K562 (cell line): Measurements from ENCODE around the gene CARM1. TPM values are rescaled to one million over a fixed set of nuclear protein-coding genes. Genes with fewer than 3 reads are reported as not detected.

ENCODE experiments used
- E2F3 ChIP-seq: fragments of 250-450 bp; sonication (Bioruptor Pico); IDR thresholded peaks from 2 replicates; pipeline ENCODE4 v1.4.0; 2020; ENCODE audit warnings: mild to moderate bottlenecking
- FOSL1 ChIP-seq: fragments of 200-800 bp; sonication (Bioruptor generic); conservative IDR thresholded peaks from 2 replicates; pipeline ENCODE4 v1.6.1; 2016; ENCODE audit warnings: missing genetic modification characterization, missing compliant biosample characterization
- HDAC2 ChIP-seq: fragments of 450-650 bp; IDR thresholded peaks from 2 replicates; pipeline ENCODE4 v1.6.1; 2016; ENCODE audit warnings: mild to moderate bottlenecking
- HDGF ChIP-seq: fragments of 450-650 bp; IDR thresholded peaks from 2 replicates; pipeline ENCODE4 v1.6.1; 2016
- HSF4 ChIP-seq: fragments of 250-450 bp; sonication (Bioruptor Pico); IDR thresholded peaks from 2 replicates; pipeline ENCODE4 v2.1.2; 2022; ENCODE audit warnings: mild to moderate bottlenecking, moderate library complexity, borderline replicate concordance
- JUND ChIP-seq, 2 experiments: IDR thresholded peaks; 2 replicates in 1 of 2; 3 replicates in 1 of 2; pipeline ENCODE4 v1.6.1; 2011; ENCODE audit warnings: borderline replicate concordance in 2 of 2, low read depth in 2 of 2, low read length in 2 of 2, improper control_type of control experiment in 1 of 2, missing biosample characterization in 1 of 2, missing genetic modification characterization in 1 of 2, missing genetic modification reagents in 1 of 2
- NFRKB ChIP-seq: fragments of 450-650 bp; IDR thresholded peaks from 2 replicates; pipeline ENCODE4 v1.6.1; 2016; ENCODE audit warnings: low read depth
- OTX1 ChIP-seq: fragments of 450-650 bp; formaldehyde crosslinking; IDR thresholded peaks from 2 replicates; pipeline ENCODE4 v1.4.0; 2022; ENCODE audit warnings: mild to moderate bottlenecking
- POLR2A ChIP-seq: fragments of 450-650 bp; conservative IDR thresholded peaks from 2 replicates; pipeline ENCODE4 v1.6.1; 2016
- RBFOX2 ChIP-seq: fragments of 200-400 bp; formaldehyde crosslinking; IDR thresholded peaks from 2 replicates; pipeline ENCODE4 v1.6.1; 2017; ENCODE audit warnings: low read depth, mild to moderate bottlenecking, low read length, moderate library complexity
- RREB1 ChIP-seq: fragments of 250-450 bp; sonication (Bioruptor Pico); IDR thresholded peaks from 2 replicates; pipeline ENCODE4 v1.4.0; 2020
- SUPT5H ChIP-seq: fragments of 450-650 bp; IDR thresholded peaks from 2 replicates; pipeline ENCODE4 v1.6.1; 2016
- TAL1 ChIP-seq: fragments of 450-650 bp; IDR thresholded peaks from 2 replicates; pipeline ENCODE4 v1.6.1; 2016; ENCODE audit warnings: mild to moderate bottlenecking
- TEAD4 ChIP-seq, 2 experiments: sonication (generic) in 1 of 2; formaldehyde crosslinking in 1 of 2; IDR thresholded peaks; 2 replicates each; pipeline versions ENCODE4 v1.6.1 to v1.8.0; 2012 to 2022; ENCODE audit warnings: borderline replicate concordance in 1 of 2, inconsistent platforms in 1 of 2, low read length in 1 of 2, mild to moderate bottlenecking in 1 of 2, missing genetic modification reagents in 1 of 2
- ZFP30 ChIP-seq: fragments of 250-450 bp; sonication (Bioruptor Pico); IDR thresholded peaks from 2 replicates; pipeline ENCODE4 v1.8.0; 2022; ENCODE audit warnings: moderate library complexity, mild to moderate bottlenecking, inconsistent platforms, borderline replicate concordance
- ZNF133 ChIP-seq: fragments of 250-450 bp; sonication (Bioruptor Pico); IDR thresholded peaks from 2 replicates; pipeline ENCODE4 v1.4.0; 2020; ENCODE audit warnings: mild to moderate bottlenecking
- ZNF280A ChIP-seq: fragments of 450-650 bp; IDR thresholded peaks from 2 replicates; pipeline ENCODE4 v1.6.1; 2018; ENCODE audit warnings: mild to moderate bottlenecking, low read depth; ENCODE audit not compliant: partially characterized antibody
- polyA plus RNA-seq, 8 experiments: library from polyadenylated mRNA; depleted of rRNA in 4 of 8; stranded (reverse) in 5 of 8; unstranded in 3 of 8; fragments of >200 nt; fragmentation: Nextera tagmentation in 2 of 8; fragmentation: Illumina TruSeq in 1 of 8; extraction: Ambion mirVana in 2 of 8; extraction: Trizol in 1 of 8; gene quantifications; 2 replicates each; pipeline versions ENCODE4 v1.2.1 to v1.2.3, GENCODE V29; 2011 to 2014; ENCODE audit warnings: inconsistent platforms in 1 of 8, missing spikeins in 1 of 8
- total RNA-seq, 7 experiments: library from RNA; depleted of rRNA in 6 of 7; stranded (reverse); fragments of >200 nt in 6 of 7; fragmentation: Illumina TruSeq in 2 of 7; extraction: Trizol in 2 of 7; gene quantifications; 2 replicates each; pipeline versions ENCODE4 v1.2.1 to v1.2.3, GENCODE V29; 2011 to 2021; ENCODE audit warnings: low replicate concordance in 1 of 7
- TF ChIP-seq, protein P1 (sequence below): fragments of 450-650 bp; formaldehyde crosslinking; conservative IDR thresholded peaks from 2 replicates; pipeline ENCODE4 v1.4.0; 2022; ENCODE audit warnings: mild to moderate bottlenecking, missing genetic modification characterization
- TF ChIP-seq, protein P2 (sequence below): fragments of 200-800 bp; sonication (Bioruptor generic); IDR thresholded peaks from 2 replicates; pipeline ENCODE4 v1.6.1; 2017; ENCODE audit warnings: missing genetic modification characterization, missing compliant biosample characterization

CARM1 gene
- total and polyA plus RNA-seq, 9 of the 15 experiments (the other 6 are each of a cell fraction or from before 2014, with no cell fraction given): 0.36 to 86.0 (median 29.7) TPM

DNA sequence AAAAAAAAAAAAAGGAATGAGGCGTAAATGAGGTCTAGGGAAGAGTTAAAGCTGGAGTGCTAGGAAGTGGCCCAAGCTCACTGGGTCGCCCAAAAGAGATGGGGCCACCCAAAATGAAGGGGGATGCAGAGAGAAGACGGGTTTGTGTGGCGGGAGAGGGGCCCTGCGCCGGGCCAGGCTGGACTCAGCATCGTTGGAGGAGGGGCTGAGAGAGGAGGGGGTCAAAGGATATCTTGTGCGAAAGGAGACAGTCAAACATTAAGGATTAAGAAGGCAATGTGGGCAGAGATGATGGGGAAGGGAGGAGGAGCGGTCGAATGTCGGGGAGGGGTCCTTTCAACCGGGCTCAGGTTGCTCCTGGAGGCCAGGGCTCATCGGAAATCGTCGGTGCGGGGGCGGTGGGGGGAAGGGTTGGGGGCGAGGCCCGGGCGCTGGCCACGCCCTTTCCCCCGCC lies 825 bp upstream of the CARM1 start (continued):
- TF ChIP-seq TEAD4 (IDR thresholded peaks at IDR 0.05; ENCODE audit: low read length) (peak; percentile 32; the same call in 1 of the 2 replicates), TEAD4 (CRISPR knock-in tag; IDR thresholded peaks at IDR 0.05; ENCODE audit: borderline replicate concordance) (no peak), HSF4 (CRISPR knock-in tag) (no peak), SUPT5H (peak; percentile 72), HDGF (peak; percentile 71; the same call in 1 of the 2 replicates), RBFOX2 (no peak; the same call in 1 of the 2 replicates), JUND (IDR thresholded peaks at IDR 0.05; ENCODE audit: borderline replicate concordance, low read depth, low read length) (0 out of 2 replicates have a peak, but pooled peaks have one; percentile 2), JUND (tag; IDR thresholded peaks at IDR 0.05; ENCODE audit: borderline replicate concordance, low read depth, low read length) (no peak), NFRKB (peak; percentile 84), HDAC2 (0 out of 2 replicates have a peak, but pooled peaks have one; percentile 58), ZFP30 (CRISPR knock-in tag) (no peak), E2F3 (CRISPR knock-in tag) (no peak), TAL1 (peak; percentile 76), ZNF133 (CRISPR knock-in tag) (no peak), POLR2A (peak; percentile 63; the same call in 1 of the 2 replicates), OTX1 (CRISPR knock-in tag) (no peak), FOSL1 (tag) (no peak), ZNF280A (no peak), RREB1 (0 out of 2 replicates have a peak, but pooled peaks have one; percentile 21)
- TF ChIP-seq, protein P1, sequence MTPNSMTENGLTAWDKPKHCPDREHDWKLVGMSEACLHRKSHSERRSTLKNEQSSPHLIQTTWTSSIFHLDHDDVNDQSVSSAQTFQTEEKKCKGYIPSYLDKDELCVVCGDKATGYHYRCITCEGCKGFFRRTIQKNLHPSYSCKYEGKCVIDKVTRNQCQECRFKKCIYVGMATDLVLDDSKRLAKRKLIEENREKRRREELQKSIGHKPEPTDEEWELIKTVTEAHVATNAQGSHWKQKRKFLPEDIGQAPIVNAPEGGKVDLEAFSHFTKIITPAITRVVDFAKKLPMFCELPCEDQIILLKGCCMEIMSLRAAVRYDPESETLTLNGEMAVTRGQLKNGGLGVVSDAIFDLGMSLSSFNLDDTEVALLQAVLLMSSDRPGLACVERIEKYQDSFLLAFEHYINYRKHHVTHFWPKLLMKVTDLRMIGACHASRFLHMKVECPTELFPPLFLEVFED: 0 out of 2 replicates have a peak, but pooled peaks have one; percentile 67
- TF ChIP-seq, protein P2, sequence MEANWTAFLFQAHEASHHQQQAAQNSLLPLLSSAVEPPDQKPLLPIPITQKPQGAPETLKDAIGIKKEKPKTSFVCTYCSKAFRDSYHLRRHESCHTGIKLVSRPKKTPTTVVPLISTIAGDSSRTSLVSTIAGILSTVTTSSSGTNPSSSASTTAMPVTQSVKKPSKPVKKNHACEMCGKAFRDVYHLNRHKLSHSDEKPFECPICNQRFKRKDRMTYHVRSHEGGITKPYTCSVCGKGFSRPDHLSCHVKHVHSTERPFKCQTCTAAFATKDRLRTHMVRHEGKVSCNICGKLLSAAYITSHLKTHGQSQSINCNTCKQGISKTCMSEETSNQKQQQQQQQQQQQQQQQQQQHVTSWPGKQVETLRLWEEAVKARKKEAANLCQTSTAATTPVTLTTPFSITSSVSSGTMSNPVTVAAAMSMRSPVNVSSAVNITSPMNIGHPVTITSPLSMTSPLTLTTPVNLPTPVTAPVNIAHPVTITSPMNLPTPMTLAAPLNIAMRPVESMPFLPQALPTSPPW (CRISPR knock-in tag): no peak; the same call in 1 of the 2 replicates
